Activated CD4-positive, alpha-beta T cell treated with anti-CD3 and anti-CD28 coated beads, Interleukin-10, Interleukin-2, amounts not matched to agents 100 ng/mL and 50 ng/mL, durations not matched to agents 16 hours and 8 hours (primary cell): Measurements from ENCODE around the gene NCOR2.

Source experiments
- DNase-seq: peaks from one replicate; pipeline ENCODE4 v3.0.0-alpha.2; 2020

Gene NCOR2

DNA sequence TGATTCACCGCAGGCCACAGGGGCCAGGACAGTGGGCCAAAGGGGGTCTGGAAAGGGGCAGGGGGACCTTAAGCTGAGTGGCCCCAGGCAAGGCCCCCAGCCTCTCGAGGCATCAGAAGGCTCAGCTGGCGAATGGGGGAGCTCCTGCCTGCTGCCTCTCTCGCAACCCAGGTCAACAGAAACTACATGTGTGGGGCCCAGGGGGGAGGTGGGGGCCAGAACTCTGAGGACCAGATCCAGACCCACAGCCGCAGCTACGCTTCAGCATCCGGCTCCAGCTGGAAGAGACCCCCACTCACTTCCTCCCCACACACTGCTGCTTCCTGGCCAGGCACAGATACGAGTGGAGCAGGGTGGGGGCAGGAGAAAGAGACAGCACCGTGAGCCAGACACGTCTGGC, 46.5 kb downstream of the NCOR2 start:
- no peak for DNase-seq

DNA sequence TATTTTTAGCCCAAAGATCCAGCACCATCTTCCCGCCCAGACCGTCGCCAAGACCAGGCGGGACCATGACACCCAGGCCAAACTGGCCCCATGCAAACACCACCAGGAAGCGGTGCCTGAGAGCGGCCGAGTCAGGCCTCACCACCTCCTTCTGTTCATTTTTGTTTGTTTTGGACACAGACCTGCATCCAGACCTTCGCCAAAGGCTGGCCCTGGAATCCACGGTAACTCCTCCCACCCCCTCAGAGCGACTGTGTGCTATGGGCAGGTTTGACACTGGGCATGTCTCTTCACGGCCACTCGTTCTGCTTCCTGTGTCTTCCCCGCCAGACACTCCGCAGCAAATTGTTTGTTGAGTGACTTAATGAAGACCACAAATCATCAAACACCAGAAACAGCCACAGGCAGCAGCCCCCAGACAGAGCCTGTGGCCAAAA, 47.1 kb downstream of the NCOR2 start:
- no peak for DNase-seq

DNA sequence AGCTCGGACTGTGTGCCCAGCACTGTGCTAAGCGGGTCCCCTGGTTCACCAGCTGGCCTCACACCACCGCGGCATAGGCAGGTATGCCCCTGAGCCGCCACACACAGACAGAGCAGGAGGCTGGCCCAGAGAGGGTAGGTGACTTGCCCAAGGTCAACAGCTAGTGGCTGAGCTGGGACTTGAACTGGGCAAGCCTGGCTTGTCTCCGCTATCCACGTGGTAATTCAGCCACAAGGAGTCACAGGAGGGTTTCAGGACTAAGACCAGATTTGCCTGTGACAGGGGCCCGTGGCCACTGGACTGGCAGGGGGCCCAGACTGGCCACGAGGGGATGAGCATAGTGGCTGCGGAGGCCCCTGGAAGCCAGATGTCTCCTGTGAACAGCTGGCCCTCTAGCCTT, 47.7 kb downstream of the NCOR2 start:
- no peak for DNase-seq

- no peak for DNase-seq
Observed at GRCh38 chr12:124518051-124518932, 49.1 kb downstream of the NCOR2 start.
